GM18907 (cell line): ENCODE measurements around the gene DDX25.

Experiments used
- ATAC-seq: cut with Tn5 transposase; IDR thresholded peaks from one replicate; pipeline ENCODE4 v1.9.1; 2021; ENCODE audit warnings: mild to moderate bottlenecking, moderate library complexity; ENCODE audit not compliant: unreplicated experiment

DDX25 gene

DNA sequence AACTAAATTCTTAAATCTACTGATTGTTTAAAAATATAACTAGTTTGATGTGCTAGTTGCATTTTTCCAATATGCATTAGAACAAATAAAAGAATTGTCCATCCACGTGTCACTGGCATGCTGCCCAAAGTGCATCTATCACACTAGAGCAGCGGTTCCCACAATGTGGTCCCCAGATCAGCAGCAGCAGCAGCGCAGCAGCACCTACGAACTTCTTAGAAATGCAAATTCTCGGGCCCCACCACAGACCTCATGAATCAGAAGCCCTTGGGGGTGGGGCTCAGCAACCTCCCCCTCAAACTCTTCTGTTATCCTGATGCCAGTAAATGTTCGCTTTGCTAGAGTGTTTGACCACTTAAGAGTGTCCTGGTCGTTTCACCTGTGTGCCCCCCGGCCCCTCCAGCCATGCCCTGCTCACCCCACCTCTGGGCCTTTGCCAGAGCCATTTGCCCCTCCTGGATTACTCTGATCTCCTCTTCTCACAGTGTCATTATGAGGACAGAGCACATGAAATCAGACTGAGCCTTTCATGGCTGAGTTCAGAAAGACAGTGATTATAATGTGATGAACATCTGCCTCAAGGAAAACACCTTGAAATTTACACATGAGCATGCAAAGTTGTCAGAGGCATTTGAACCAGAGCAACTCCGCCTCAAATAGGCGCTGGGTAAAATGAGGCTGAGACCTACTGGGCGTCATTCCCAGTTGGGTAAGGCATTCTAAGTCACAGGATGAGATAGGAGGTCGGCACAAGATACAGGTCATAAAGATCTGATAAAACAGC is 28.9 kb downstream of the DDX25 start:
- ATAC-seq, result no peak

GRCh38 chr11:125934473-125934872 is 30.2 kb downstream of the DDX25 start:
- no peak for ATAC-seq

DNA sequence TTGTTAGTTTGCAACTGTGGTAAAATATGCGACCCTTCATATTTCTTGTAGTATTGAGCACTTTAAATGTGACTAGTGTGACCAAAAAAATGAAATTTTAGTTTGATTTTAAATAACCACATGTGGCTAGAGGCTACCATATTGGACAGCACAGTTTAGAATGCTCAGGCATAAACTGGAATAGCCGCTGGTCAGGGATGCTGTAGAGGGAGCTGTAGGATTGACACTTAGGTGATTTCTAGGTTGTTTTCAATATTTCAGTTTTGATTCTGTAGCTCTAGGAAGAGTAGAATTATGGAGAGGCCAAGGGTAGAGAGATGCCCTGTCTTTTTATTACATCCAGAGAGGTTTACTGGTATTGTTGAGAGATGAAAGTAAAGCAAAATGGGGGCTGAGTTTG is 30.7 kb downstream of the DDX25 start:
- no peak for ATAC-seq

DNA sequence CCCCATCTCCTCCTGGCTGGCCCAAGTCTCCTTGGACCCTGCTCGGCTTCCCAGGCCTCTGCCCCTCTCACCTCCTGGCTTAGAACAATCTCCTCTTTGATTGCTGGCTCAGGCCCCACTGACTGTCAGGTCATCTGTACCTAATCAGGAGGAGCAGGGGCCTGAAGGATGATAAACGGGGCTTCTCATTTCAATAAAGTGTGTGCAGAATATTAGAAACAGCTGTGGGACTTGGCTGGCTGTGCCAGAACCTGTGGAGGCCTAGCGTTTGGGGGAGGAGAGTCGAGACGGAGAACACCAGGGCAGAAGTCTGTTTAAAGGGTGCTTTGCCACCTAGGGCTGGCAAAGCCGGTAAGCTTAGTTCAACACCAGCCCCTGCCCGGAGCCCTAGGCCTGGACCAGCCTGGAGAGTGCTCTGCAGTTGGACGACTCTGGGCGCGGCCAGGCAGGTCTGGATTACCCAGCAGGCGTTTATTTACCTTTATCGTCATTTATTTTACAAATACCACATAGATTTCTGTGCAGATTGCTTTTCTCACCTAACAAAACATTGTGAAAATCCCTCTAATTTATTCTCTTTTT is 31.4 kb downstream of the DDX25 start:
- ATAC-seq, result no peak

DNA sequence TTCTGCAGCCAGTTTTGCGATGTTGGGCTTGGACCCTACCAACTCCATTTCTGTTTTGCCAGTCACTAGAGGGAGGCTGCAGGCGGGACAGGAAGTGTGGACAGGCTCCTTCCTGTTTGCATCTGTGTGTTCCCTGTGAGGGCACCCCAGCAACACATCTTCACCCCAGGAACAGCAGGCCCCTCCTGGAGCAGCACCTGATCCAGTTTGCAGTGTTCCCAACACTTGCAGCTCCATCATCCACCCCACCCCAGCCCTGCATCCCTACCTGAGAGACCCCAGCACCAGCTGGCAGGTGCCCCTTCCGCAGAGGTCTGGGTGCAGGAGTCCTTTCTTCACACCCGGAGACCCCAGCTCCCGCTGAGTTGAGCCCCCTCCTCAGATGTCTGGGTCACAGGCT is 34.1 kb downstream of the DDX25 start:
- ATAC-seq, result no peak

DNA sequence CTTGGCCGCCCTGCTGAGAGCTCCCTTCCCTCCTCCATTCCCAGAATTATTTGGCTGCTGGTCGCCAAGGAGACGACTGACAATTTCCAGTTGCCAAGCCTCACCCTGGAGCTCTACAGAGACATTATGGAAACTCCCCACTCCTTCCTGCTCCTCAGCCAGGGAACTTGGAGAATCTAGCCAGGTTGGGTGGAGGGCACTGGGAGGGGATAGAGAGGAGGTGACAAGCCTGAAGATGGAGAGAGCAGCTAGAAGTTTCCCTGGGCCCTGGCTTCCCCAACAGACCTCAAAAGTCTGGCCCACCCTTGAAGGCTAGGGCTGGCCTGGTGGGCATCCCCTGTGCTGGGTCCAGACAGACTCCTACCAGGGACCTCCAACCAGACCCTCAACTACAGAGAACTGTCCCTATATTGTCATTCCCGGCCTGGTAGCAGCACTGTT is 34.8 kb downstream of the DDX25 start:
- no peak for ATAC-seq

- ATAC-seq, result no peak
Observed at GRCh38 chr11:125940145-125940544, 35.8 kb downstream of the DDX25 start.

GRCh38 chr11:125941267-125941618 is 36.9 kb downstream of the DDX25 start:
- ATAC-seq, result no peak

DNA sequence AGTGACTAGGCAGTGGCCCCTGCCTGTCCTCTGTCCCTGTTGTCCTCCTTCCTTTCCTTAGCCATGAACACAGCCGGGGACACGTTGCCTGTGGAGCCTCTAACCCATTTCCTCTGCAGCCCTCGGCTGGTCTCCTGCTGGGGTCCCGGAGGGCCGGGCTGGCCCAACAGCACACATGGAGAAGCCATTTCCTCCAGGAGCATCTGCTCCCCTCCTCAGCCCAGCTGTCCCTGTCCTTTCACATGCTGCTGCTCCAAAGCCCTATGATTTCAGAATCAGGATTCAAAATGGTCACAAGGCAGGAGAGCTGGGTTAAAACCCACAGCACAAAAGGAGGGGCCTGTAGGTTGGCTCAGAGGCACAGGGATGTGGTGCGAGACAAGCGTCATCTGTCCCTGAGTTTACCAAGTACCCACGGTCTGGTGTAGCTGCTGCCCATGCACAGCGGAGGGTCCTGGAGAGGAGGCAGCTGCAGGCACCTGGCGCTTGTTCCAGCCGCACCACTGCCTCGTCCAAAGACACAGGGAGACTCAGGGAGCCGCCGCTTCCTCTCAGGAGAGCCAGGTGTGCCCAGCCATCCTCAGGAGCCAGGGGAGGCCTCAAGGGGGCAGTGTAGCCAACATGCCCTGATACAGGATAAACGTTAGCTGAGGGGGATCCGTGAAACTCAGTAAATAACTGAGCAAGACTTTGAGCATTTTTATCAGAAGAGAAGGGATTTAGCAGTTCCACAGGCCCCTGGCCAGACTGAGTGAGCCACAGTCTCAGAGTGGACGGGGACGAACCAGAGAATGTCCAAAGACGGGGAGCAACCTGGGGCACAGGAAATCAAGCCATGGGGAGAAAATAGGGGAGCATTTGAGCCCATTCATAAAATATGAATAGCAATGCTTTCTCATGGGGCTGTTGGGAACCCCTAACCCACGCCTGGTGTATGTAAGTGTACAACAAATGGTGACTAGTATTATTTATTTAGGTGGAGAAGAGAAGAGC is 37.6 kb downstream of the DDX25 start:
- peak; percentile 51 for ATAC-seq

GRCh38 chr11:125942771-125943428 is 38.6 kb downstream of the DDX25 start:
- ATAC-seq, result no peak

GRCh38 chr11:125943661-125944349 is 39.5 kb downstream of the DDX25 start:
- ATAC-seq, result no peak

GRCh38 chr11:125944350-125945010 is 40.2 kb downstream of the DDX25 start:
- ATAC-seq, result no peak

- no peak for ATAC-seq
Observed at GRCh38 chr11:125945011-125945796, 40.9 kb downstream of the DDX25 start.

- no peak for ATAC-seq
Observed at GRCh38 chr11:125945797-125946520, 41.7 kb downstream of the DDX25 start, which contains the start of gene VSIG10L2. Gene VSIG10L2, plus strand, starts transcription at chr11:125946044. Its CDS starts 12 bp downstream, at chr11:125946056.

GRCh38 chr11:125946712-125947418 is 42.6 kb downstream of the DDX25 start:
- no peak for ATAC-seq

- ATAC-seq, result no peak
Observed at GRCh38 chr11:125947419-125948277, 43.3 kb downstream of the DDX25 start.
